Loucy (cell line): ENCODE results near the gene C1orf159.

Experiments used
- CTCF ChIP-seq: fragments of 200-600 bp; sonication (generic); conservative IDR thresholded peaks from 2 replicates; pipeline ENCODE4 v1.5.1; 2014; ENCODE audit warnings: mild to moderate bottlenecking, antibody characterized with exemption, low read length
- EZH2phosphoT487 ChIP-seq: fragments of 200-600 bp; IDR thresholded peaks from 2 replicates; pipeline ENCODE4 v1.6.1; 2018; ENCODE audit warnings: antibody characterized with exemption, mild to moderate bottlenecking, moderate library complexity, borderline replicate concordance

DNA sequence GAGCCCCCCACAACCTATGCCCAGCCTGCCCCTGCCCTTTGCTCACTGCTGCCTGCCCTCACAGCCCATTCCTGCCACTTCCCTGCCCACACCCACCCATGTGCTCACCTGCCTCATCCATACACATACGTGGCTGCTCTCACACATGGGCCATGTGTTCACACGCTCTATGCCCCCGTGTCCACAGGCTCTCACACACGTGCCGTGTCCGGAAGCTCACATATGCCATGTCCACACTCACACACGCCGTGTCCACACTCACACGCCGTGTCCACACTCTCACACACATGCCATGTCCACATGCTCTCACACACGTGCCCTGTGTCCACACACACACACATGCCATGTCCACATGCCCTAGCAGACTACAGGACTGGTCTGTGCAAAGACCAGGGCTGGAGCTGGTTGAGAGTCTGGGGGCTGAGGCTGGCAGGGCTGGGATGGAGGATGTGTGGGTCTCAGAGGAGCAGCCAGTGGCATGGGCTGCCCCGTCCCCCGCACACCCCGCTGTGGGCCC, 41.2 kb downstream of the C1orf159 start:
- TF ChIP-seq CTCF (no peak), EZH2phosphoT487 (no peak)
